OCI-LY3 (cell line): ENCODE measurements around the gene BEND5.

Experiments used
- CTCF ChIP-seq: fragments of 200-600, 300-600 bp; sonication (generic); IDR thresholded peaks from 2 replicates; pipeline ENCODE4 v1.5.1; 2014; ENCODE audit warnings: antibody characterized with exemption, low read length, low read depth
- EZH2phosphoT487 ChIP-seq: fragments of 200-600 bp; shearing (Covaris generic); IDR thresholded peaks from 2 replicates; pipeline ENCODE4 v1.6.1; 2018; ENCODE audit warnings: antibody characterized with exemption, mixed run types, low read depth

GRCh38 chr1:48725341-48726046 lies 51.2 kb downstream of the BEND5 start:
- TF ChIP-seq CTCF (no peak), EZH2phosphoT487 (no peak)
